HG02840 (cell line): ENCODE results near the gene CTBP2.

Experiments
- ATAC-seq: cut with Tn5 transposase; IDR thresholded peaks from one replicate; pipeline ENCODE4 v1.9.1; 2021; ENCODE audit warnings: mild to moderate bottlenecking, moderate library complexity, moderate number of reproducible peaks; ENCODE audit not compliant: unreplicated experiment, low FRiP score

Gene CTBP2

DNA sequence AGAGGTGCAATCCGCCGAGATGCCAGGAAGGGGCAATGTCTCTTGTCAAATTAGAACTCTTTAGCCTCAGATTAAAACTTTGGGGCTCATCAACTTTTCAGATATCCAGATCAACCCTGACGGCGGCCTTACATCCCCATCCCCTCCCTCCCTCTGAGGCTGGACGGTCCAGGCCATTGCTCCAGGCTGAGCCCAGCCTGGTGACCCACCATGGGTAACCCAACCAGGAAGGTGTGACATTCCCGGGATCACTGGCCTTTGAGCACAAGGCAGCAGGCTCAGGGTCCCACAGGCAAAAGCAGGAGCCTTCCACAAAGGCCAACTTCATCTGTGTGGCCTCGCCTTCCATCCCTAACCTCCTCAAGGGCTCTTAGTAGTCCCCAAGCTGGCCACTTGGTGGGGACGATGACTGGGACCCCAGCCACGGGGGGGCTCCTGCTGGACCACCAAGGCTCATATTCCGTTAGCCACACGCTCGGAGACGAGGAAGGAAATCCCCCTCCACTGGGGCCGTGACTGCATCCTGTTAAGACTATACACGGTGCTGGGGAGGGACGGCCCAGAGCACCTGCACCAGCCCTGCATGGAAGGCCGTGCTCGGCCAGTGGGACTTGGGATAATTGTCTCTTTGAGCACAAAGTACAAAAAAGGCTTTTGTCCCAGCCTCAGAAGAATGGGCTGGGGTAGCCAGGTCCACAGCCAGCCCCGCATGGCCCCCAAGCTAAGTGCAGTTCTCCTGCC, 155.6 kb downstream of the CTBP2 start:
- ATAC-seq = no peak

DNA sequence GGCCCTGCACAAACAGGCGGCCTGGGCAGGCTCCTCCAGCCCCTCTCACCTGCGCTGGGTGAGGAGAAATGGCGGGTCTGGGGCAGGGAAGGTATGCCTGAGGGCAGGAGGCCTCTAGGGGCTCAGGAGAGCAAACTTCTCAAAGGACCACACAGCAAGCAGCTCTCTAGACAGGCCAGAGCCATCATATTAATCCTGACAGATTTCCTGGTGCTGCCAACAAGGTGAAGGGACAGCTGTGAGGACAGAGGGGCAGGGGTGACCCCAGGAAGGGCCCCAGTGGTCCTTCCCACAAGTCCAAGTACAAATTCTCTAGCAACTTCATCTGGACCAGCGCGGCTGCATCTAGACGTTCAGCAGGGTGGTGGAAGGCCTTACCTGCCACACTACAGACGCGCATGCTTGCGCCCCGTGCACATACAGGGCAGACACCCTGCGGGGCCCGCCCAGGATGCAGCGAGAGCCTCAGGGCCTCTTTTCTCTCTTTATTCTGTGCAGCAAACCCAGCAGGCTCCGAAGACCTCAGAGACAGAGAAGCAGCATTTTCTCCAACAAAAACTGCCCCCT, 156.4 kb downstream of the CTBP2 start:
- ATAC-seq = no peak

GRCh38 chr10:125003146-125003900, 157.0 kb downstream of the CTBP2 start:
- ATAC-seq = no peak

GRCh38 chr10:125002423-125003145, 157.8 kb downstream of the CTBP2 start:
- no peak for ATAC-seq

DNA sequence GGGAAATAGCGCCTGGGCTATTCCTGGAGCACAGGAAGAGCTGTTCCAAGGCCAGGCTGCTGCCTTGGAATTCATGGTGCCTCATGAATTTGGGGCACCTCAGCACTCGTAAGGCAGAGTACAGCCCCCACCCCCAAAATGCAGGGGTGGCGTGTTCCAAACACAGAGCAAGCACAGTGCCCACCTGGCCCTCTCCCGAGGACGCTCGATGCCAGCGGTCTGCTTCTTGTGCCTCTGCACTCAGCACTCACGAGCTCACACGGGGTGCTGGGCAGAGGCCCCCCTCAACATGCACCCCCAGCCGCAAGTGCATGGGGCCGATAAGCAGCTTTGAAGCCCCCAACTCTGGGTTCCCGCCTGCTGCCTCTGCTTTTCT, 158.3 kb downstream of the CTBP2 start:
- no peak for ATAC-seq

DNA sequence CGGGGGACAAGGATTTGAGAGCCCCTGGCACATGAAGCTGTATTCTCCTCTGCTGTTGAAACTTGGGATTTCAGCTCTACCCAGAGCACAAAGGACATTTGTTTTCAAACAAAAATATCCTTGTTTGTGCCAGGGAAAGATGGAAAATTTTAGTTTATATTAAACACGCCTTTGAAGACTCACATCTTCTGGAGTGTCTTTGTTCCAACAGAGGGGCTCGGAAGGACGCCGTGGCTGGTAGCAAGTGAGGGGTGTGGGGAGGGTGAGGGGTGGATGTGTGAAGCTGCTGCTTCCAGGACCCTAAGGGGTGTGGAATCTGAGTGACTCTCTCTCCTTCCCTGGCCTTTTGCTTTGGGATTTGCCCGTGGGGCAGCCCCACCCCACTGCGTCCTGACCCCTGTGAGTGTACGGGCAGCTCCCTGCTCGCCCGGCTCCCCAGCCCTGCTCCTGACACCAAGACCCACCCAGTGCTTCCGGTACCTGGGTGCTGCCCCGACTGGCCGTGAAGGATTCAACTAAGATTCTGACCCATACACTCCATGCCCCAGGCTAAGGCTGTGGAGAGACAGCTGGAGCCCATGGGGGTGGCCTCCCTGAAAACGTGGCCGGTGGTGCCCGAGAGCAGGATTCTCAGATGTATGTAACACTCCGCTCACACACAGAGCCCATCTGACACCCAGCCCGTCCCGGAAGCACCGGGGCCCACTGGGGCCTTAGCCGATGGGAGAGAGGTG, 158.9 kb downstream of the CTBP2 start:
- no peak for ATAC-seq

GRCh38 chr10:125000366-125001312, 159.7 kb downstream of the CTBP2 start:
- no peak for ATAC-seq

DNA sequence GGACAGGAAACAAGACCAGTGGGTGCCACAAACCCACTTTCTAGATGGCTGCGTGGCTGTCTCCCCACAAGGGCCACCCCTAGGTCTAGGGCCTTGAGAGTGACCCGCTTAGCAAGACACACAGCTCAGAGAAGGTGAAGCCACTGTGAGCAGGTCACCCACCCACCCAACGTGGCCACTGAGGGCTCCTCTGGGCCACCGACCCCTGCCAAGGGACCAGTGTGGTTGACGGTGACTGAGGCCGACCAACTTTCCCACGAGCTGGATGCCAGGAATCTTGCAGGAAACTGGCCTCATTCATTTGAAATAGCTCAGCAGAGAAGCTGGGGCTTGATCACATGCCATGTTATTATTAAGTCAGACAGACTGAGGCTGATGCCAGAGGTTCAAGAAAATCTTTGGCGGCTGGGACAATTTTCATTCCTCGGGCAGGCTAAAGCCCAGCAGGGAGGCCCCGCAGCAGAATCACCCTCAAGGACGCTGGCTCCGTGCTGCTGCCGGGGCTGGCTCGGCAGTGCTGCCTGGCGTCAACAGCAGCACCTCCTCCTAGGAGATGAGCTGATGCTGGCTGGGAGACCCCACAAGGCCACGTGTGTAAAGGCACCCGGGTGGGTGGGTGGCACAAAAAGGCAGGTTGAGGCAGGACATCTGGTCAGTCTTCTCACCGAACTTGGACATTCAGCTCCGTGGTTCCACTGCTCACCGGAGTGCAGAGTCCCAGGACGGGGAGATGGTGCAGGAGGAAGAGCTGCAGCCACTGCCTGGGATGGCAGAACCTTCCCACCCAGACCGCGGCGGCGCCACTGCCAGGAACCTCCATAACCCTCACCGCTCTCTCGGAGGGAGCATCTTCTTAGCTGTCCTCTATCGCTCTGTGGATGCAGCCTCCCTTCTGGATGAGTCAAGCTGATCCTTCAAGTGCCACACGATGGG, 160.7 kb downstream of the CTBP2 start:
- ATAC-seq = no peak

DNA sequence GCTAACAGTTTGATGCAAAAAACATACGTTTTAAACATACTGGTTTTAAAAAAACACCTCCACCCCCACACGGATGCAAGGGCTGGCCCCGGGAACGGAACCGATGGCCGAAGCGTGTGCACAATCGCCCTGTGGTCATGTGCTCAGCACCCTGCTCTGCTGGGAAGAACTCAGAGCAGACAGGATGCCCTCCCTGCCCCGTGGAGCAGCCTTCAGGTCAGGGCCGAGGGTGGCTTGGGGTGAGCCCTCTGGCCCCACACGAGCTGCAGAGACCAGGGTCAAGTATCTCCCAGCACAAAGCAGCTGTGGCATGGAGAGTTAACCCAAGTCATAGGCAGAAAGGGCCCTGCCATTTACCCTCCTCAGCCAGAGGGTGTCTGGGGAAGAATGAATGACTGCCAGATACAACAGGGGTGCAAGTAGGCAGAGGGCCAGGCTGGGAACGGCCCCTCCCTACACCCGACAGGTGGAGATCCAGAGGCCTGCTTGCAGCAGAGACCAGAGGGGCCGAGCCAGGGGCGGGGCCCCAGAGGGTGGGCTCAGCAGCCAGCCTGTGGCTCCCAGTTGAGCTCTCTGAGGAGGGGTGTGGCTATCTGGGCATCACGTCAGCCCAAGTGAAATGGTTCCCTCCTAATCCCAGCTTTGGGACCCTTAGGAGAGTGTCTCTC, 161.6 kb downstream of the CTBP2 start:
- ATAC-seq = no peak

GRCh38 chr10:124997771-124998623, 162.4 kb downstream of the CTBP2 start:
- no peak for ATAC-seq

DNA sequence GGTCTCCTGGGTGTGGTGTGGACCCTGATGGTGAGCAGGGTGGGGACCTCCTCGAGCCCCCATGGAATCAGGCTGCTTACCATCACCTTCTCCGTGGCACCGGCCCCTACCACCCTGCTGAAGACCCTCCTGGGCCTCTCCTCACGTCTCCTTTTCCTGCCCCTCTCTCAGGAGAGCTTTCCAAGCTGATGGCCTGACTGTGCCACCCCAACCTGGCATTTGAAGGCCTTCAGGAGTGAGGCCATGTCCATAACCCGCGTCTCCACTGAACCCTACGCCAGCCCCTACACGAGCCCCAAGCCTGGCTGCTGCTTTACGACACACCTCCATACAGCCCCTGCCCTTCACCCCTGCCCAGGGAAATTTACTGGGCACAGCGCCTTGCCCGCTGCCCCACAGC, 163.1 kb downstream of the CTBP2 start:
- no peak for ATAC-seq

GRCh38 chr10:124996854-124997215, 163.5 kb downstream of the CTBP2 start:
- no peak for ATAC-seq

- ATAC-seq = no peak
Observed at GRCh38 chr10:124996127-124996853, 164.1 kb downstream of the CTBP2 start.

DNA sequence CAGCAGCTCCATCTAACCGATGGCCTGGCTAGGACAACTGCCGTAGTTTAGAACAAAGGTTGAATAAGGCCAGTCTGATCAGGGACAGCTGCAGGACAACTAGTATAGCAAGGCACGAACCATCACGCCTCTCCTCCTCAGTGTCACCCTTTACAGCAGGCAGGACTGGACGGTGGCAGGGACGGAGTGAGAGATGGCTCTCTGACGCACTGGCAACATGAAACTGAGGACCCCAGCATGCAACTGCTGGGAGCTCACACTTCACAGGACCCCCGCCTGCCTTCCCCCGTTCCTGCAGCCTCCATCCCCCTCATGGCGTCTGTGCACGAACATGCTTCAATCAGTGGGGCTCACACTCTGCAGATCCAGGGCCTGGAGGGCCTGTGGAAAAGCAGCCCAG, 164.8 kb downstream of the CTBP2 start:
- ATAC-seq = no peak

GRCh38 chr10:124994573-124995473, 165.5 kb downstream of the CTBP2 start:
- ATAC-seq = no peak
